ENCODE data around the gene DHRS3. TPM values are rescaled to one million over a fixed set of nuclear protein-coding genes. Genes with fewer than 3 reads are reported as not detected.

DHRS3 gene
- polyA plus RNA-seq, 1 of the 3 experiments (the other 2 are of a cell fraction) = 44.8 TPM

GRCh38 chr1:12552111-12552888 lies 65.7 kb downstream of the DHRS3 start:
- H3K79me2 ChIP-seq (ENCODE audit: insufficient read depth) = no peaks in the 10 kb centered on the region
- TF ChIP-seq FOXM1 (IDR thresholded peaks at IDR 0.05; ENCODE audit: low read depth) (no peak), GATA2 (CRISPR knock-in tag; IDR thresholded peaks at IDR 0.05) (no peak), SMC3 (IDR thresholded peaks at IDR 0.05; ENCODE audit: low read depth, low read length) (no peak), MEF2A (IDR thresholded peaks at IDR 0.05; ENCODE audit: borderline replicate concordance, low read depth) (no peak), RCOR1 (IDR thresholded peaks at IDR 0.05; ENCODE audit: low read length) (no peak), REST (IDR thresholded peaks at IDR 0.05; ENCODE audit: low read depth, low read length) (no peak)
- H3K4me3 ChIP-seq (ENCODE audit: low read depth in 2 of 2, low read length in 1 of 2) = no peak overlapping the region
- H2AFZ ChIP-seq (ENCODE audit: low read depth) = no peak overlapping the region
- no peaks in the 10 kb centered on the region for H4K20me1 ChIP-seq (ENCODE audit: insufficient read depth)
- H3K9me2 ChIP-seq = no peaks in the 10 kb centered on the region
- WGBS (ENCODE audit: low lambda C conversion rate) = 91% methylated on average over 19 of the region's 27 CpGs
- ChIA-PET CTCF (no interaction called here), POLR2A (no interaction called here)
- no peaks in the 10 kb centered on the region for H3K9me3 ChIP-seq
- DNase-seq = no peak
- H3K36me3 ChIP-seq (replicated peaks in 1 of 2; ENCODE audit: control insufficient read depth in 1 of 2, insufficient read depth in 2 of 2, low read length in 1 of 2) = no peaks in the 10 kb centered on the region
- H3K27me3 ChIP-seq (ENCODE audit: insufficient read depth) = no peaks in the 10 kb centered on the region
- peaks cover 11% of the 10 kb centered on the region for H3F3A ChIP-seq (replicated peaks; ENCODE audit: insufficient read depth)
- no peak overlapping the region for H3K9ac ChIP-seq
- no peak overlapping the region for H3K4me2 ChIP-seq
- H3K27ac ChIP-seq (ENCODE audit: low read depth in 2 of 2, low read length in 1 of 2) = no peak overlapping the region; a peak in 1 of 4 replicates
- H3K4me1 ChIP-seq (ENCODE audit: control insufficient read depth in 1 of 2, insufficient read depth in 2 of 2, low read depth in 1 of 2, low read length in 1 of 2) = peaks cover 9 to 31% of the 10 kb centered on the region in 2 experiments; a peak in 3 of 4 replicates

DNA sequence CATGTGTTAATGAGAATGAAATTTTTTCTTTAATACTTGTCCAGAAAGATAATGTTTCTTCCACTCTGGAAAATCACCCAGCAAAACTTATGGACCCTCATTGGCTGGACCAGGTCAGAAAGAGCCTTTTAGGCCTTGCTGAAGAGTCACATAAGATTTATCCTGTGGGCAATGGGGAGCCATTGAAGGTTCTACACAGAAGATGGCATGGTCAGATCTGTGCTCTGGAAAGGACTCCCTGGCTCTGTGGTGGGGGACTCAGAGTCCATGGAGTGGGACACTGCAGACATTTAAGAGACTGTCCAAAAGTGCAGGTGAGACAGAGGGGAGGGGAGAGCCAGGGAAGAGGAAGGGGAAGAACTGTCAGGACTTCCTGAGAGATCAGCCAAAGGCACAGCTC lies 66.4 kb downstream of the DHRS3 start:
- H3K4me3 ChIP-seq (ENCODE audit: low read depth in 2 of 2, low read length in 1 of 2) = no peak overlapping the region
- TF ChIP-seq CHD2 (IDR thresholded peaks at IDR 0.05; ENCODE audit: low read length, partially characterized antibody) (no peak), SIN3A (IDR thresholded peaks at IDR 0.05; ENCODE audit: borderline replicate concordance, low read depth, low read length) (no peak), MAX (IDR thresholded peaks at IDR 0.05; ENCODE audit: low read depth) (no peak)
- no peak overlapping the region for H3K4me2 ChIP-seq
- H2AFZ ChIP-seq (ENCODE audit: low read depth) = no peak overlapping the region
- H3K27me3 ChIP-seq (ENCODE audit: insufficient read depth) = no peaks in the 10 kb centered on the region
- H3K36me3 ChIP-seq (replicated peaks in 1 of 2; ENCODE audit: control insufficient read depth in 1 of 2, insufficient read depth in 2 of 2, low read length in 1 of 2) = no peaks in the 10 kb centered on the region
- peaks cover 8% of the 10 kb centered on the region for H3F3A ChIP-seq (replicated peaks; ENCODE audit: insufficient read depth)
- ChIA-PET CTCF (no interaction called here), POLR2A (no interaction called here)
- H3K4me1 ChIP-seq (ENCODE audit: control insufficient read depth in 1 of 2, insufficient read depth in 2 of 2, low read depth in 1 of 2, low read length in 1 of 2) = peaks cover 9 to 31% of the 10 kb centered on the region in 2 experiments; a peak in 3 of 4 replicates
- no peak overlapping the region for H3K9ac ChIP-seq
- DNase-seq = no peak
- no peak overlapping the region for H3K27ac ChIP-seq (ENCODE audit: low read depth in 2 of 2, low read length in 1 of 2)
- H3K9me2 ChIP-seq = no peaks in the 10 kb centered on the region
- H3K9me3 ChIP-seq = no peaks in the 10 kb centered on the region
- H4K20me1 ChIP-seq (ENCODE audit: insufficient read depth) = no peaks in the 10 kb centered on the region
- no peaks in the 10 kb centered on the region for H3K79me2 ChIP-seq (ENCODE audit: insufficient read depth)
